ENCODE data around the gene TRIM44. TPM values are rescaled to one million over a fixed set of nuclear protein-coding genes. Genes with fewer than 3 reads are reported as not detected.
"Not testable (repeated sequence)": the region's sequence is repeated elsewhere in the genome, so short reads cannot be mapped to it uniquely, and the experiment has no call there.

The TRIM44 gene
- polyA plus RNA-seq, 1 donor (not counting 4 experiments of a cell fraction or from before 2014, with no cell fraction given), result 48.3 TPM

DNA sequence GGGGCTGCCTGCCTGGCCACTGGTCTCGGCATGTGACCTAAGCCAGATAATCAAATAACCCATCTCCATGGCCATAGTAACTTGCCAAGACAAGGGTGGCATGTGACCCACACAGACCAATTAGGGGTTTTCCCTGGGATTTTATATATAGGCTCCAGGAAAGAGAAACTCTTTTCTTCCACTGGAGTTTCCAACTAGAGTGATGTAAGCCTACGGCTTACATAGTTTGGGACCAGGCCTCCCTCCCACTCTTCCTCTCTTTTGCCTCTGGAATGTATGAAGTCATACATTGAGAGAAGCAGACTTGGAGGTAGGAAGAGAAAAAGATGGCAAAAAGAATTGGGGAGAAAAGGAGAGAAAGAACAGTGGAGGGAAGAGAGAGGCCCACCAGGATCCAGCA lies 196.7 kb downstream of the TRIM44 start:
- no peaks in the 10 kb centered on the region for H3K27me3 ChIP-seq (ENCODE audit: control insufficient read depth, extremely low read depth, insufficient read depth, low read length)
- no peak overlapping the region for H3K4me2 ChIP-seq (ENCODE audit: control insufficient read depth, extremely low read depth, insufficient read depth, low read depth, low read length)
- no peaks in the 10 kb centered on the region for H4K20me1 ChIP-seq (ENCODE audit: control insufficient read depth, extremely low read depth, insufficient read depth, low read length)
- no peak overlapping the region for H3K4me3 ChIP-seq (ENCODE audit: control insufficient read depth in 2 of 3, extremely low read depth in 1 of 3, insufficient read depth in 2 of 3, low read depth in 1 of 3, low read length in 3 of 3)
- TF ChIP-seq EZH2 (IDR thresholded peaks at IDR 0.05; ENCODE audit: low read length), result no peak
- TF ChIP-seq, protein P1, sequence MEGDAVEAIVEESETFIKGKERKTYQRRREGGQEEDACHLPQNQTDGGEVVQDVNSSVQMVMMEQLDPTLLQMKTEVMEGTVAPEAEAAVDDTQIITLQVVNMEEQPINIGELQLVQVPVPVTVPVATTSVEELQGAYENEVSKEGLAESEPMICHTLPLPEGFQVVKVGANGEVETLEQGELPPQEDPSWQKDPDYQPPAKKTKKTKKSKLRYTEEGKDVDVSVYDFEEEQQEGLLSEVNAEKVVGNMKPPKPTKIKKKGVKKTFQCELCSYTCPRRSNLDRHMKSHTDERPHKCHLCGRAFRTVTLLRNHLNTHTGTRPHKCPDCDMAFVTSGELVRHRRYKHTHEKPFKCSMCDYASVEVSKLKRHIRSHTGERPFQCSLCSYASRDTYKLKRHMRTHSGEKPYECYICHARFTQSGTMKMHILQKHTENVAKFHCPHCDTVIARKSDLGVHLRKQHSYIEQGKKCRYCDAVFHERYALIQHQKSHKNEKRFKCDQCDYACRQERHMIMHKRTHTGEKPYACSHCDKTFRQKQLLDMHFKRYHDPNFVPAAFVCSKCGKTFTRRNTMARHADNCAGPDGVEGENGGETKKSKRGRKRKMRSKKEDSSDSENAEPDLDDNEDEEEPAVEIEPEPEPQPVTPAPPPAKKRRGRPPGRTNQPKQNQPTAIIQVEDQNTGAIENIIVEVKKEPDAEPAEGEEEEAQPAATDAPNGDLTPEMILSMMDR (optimal IDR thresholded peaks at IDR 0.05 in 1 of 3, IDR thresholded peaks at IDR 0.05 in 1 of 3, conservative IDR thresholded peaks at IDR 0.05 in 1 of 3; ENCODE audit: extremely low read depth in 1 of 3, insufficient read depth in 2 of 3, low read length in 3 of 3), result no peak
- no peaks in the 10 kb centered on the region for H3K9me3 ChIP-seq (ENCODE audit: control insufficient read depth, low read depth, low read length)
- dilution Hi-C loops (cut with MboI; ENCODE audit: extremely low pct_ligation_motif_present, low sequenced_read_pairs), result no loop called here
- FAIRE-seq, result no peak
- H3K9ac ChIP-seq (ENCODE audit: control insufficient read depth, extremely low read depth, insufficient read depth, low read length), result no peak overlapping the region
- H3K36me3 ChIP-seq (ENCODE audit: control insufficient read depth in 2 of 2, extremely low read depth in 1 of 2, insufficient read depth in 2 of 2, low read length in 2 of 2), result no peaks in the 10 kb centered on the region
- no peak for DNase-seq (ENCODE audit: low read depth, low spot score)
- no peaks in the 10 kb centered on the region for H3K9me1 ChIP-seq (ENCODE audit: control insufficient read depth, extremely low read depth, insufficient read depth, low read length)
- H3K27ac ChIP-seq (ENCODE audit: control insufficient read depth, insufficient read depth, low read length), result no peak overlapping the region
- no peaks in the 10 kb centered on the region for H3K79me2 ChIP-seq (ENCODE audit: control insufficient read depth, insufficient read depth, low read length)
- no peak overlapping the region for H2AFZ ChIP-seq (ENCODE audit: control insufficient read depth, low read length)
- no peaks in the 10 kb centered on the region for H3K4me1 ChIP-seq (ENCODE audit: control insufficient read depth, extremely low read depth, insufficient read depth, low read length)

DNA sequence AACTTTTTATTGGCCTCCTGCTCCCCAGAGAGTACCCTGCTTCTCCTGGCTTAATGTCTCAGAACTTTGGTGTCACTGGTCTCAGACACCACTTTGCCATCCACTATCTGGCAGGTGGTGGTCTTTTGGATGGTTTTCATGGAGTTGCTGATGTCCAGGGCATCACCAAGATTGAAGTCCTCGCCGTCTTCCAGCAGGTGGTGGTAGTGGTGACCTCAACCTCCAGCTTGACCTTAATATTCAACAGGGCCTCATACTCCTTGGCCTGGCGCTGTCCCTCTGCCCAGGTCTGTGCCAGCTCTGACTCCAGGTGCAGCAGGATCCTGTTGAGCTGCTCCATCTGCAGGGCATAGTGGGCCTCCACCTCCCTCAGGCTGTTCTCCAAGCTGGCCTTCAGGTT lies 197.6 kb downstream of the TRIM44 start:
- H3K27me3 ChIP-seq (ENCODE audit: control insufficient read depth, extremely low read depth, insufficient read depth, low read length); H3K9me3 ChIP-seq (ENCODE audit: control insufficient read depth, low read depth, low read length); H3K79me2 ChIP-seq (ENCODE audit: control insufficient read depth, insufficient read depth, low read length); H4K20me1 ChIP-seq (ENCODE audit: control insufficient read depth, extremely low read depth, insufficient read depth, low read length); H3K36me3 ChIP-seq (ENCODE audit: control insufficient read depth in 2 of 2, extremely low read depth in 1 of 2, insufficient read depth in 2 of 2, low read length in 2 of 2); H3K4me1 ChIP-seq (ENCODE audit: control insufficient read depth, extremely low read depth, insufficient read depth, low read length); dilution Hi-C loops (cut with MboI; ENCODE audit: extremely low pct_ligation_motif_present, low sequenced_read_pairs); H2AFZ ChIP-seq (ENCODE audit: control insufficient read depth, low read length); FAIRE-seq; H3K4me3 ChIP-seq (ENCODE audit: control insufficient read depth in 2 of 3, extremely low read depth in 1 of 3, insufficient read depth in 2 of 3, low read depth in 1 of 3, low read length in 3 of 3); DNase-seq (ENCODE audit: low read depth, low spot score); H3K9me1 ChIP-seq (ENCODE audit: control insufficient read depth, extremely low read depth, insufficient read depth, low read length); H3K27ac ChIP-seq (ENCODE audit: control insufficient read depth, insufficient read depth, low read length); H3K4me2 ChIP-seq (ENCODE audit: control insufficient read depth, extremely low read depth, insufficient read depth, low read depth, low read length); H3K9ac ChIP-seq (ENCODE audit: control insufficient read depth, extremely low read depth, insufficient read depth, low read length): not testable (repeated sequence)

DNA sequence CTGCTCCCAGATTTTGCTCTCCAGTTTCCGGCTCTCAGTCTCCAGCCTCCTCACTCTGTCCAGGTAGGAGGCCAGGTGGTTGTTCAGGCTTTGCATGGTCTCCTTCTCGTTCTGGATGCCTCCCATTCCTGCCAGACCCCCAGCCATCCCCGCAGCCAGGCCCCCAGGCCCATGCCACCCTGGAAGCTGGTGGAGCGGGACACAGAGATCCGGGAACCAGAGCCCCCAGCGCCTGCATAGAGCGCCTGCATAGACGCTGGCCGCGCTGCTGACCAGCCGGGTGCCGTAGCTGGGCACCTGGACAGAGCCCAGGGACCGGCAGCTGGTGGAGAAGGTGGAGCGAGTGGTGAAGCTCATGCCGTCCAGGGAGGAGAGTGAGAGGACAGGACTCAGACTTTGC lies 198.6 kb downstream of the TRIM44 start:
- Histone ChIP-seq H3K79me2 (ENCODE audit: control insufficient read depth, insufficient read depth, low read length) (no peaks in the 10 kb centered on the region), H3K27me3 (ENCODE audit: control insufficient read depth, extremely low read depth, insufficient read depth, low read length) (no peaks in the 10 kb centered on the region), H3K4me1 (ENCODE audit: control insufficient read depth, extremely low read depth, insufficient read depth, low read length) (no peaks in the 10 kb centered on the region), H3K9ac (ENCODE audit: control insufficient read depth, extremely low read depth, insufficient read depth, low read length) (no peak overlapping the region), H4K20me1 (ENCODE audit: control insufficient read depth, extremely low read depth, insufficient read depth, low read length) (no peaks in the 10 kb centered on the region), H2AFZ (ENCODE audit: control insufficient read depth, low read length) (no peak overlapping the region), H3K9me3 (ENCODE audit: control insufficient read depth, low read depth, low read length) (no peaks in the 10 kb centered on the region), H3K4me2 (ENCODE audit: control insufficient read depth, extremely low read depth, insufficient read depth, low read depth, low read length) (no peak overlapping the region), H3K4me3 (ENCODE audit: control insufficient read depth in 2 of 3, extremely low read depth in 1 of 3, insufficient read depth in 2 of 3, low read depth in 1 of 3, low read length in 3 of 3) (no peak overlapping the region), H3K36me3 (ENCODE audit: control insufficient read depth in 2 of 2, extremely low read depth in 1 of 2, insufficient read depth in 2 of 2, low read length in 2 of 2) (no peaks in the 10 kb centered on the region), H3K9me1 (ENCODE audit: control insufficient read depth, extremely low read depth, insufficient read depth, low read length) (no peaks in the 10 kb centered on the region), H3K27ac (ENCODE audit: control insufficient read depth, insufficient read depth, low read length) (no peak overlapping the region)
- dilution Hi-C loops (cut with MboI; ENCODE audit: extremely low pct_ligation_motif_present, low sequenced_read_pairs), result no loop called here
- no peak for DNase-seq (ENCODE audit: low read depth, low spot score)
- FAIRE-seq, result no peak
- no peak for TF ChIP-seq EZH2 (IDR thresholded peaks at IDR 0.05; ENCODE audit: low read length)
- TF ChIP-seq, protein P1 (optimal IDR thresholded peaks at IDR 0.05 in 1 of 3, IDR thresholded peaks at IDR 0.05 in 1 of 3, conservative IDR thresholded peaks at IDR 0.05 in 1 of 3; ENCODE audit: extremely low read depth in 1 of 3, insufficient read depth in 2 of 3, low read length in 3 of 3), result no peak
